Activated T-cell treated with anti-CD3 and anti-CD28 coated beads for 48 hours (primary cell): Measurements from ENCODE around the gene IKZF4.

ENCODE experiments used
- DNase-seq: peaks from one replicate; pipeline ENCODE4 v3.0.0-alpha.2; 2020; ENCODE audit warnings: low read depth

The IKZF4 gene

GRCh38 chr12:56082967-56083366 lies 62.1 kb downstream of the IKZF4 start:
- no peak for DNase-seq

DNA sequence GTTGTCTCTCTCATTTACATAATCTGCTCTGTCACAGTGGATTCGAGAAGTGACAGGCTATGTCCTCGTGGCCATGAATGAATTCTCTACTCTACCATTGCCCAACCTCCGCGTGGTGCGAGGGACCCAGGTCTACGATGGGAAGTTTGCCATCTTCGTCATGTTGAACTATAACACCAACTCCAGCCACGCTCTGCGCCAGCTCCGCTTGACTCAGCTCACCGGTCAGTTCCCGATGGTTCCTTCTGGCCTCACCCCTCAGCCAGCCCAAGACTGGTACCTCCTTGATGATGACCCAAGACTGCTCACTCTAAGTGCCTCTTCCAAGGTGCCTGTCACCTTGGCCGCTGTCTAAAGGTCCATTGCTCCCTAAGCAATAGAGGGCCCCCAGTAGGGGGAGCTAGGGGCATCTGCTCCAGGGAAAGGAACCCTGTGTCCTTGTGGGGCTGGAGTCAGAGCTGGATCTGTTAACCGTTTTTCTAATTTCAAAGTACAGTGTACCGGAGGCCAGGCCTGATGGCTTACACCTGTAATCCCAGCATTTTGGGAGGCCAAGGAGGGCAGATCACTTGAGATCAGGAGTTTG lies 64.2 kb downstream of the IKZF4 start:
- DNase-seq = peak; percentile 14

DNA sequence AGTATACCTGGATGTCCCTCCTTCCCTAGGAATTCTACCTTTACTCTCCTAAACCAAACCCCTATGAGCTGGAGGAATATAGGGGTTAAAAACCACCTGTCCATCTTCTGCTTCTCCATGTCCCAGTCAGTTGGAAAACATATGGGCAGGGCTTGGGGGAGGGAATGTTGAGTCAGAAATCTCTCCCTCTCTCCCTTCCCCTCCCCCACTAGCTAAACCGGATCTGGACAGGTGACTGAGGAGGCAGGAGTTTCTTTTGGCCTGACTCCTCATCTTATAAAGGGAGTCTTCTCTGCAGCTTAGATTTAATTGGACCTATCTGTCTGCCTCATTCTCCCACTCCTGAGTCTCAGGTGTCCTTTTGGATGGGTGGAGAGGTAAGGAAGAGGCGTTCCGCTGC lies 65.3 kb downstream of the IKZF4 start:
- DNase-seq = no peak

- DNase-seq = no peak
Observed at GRCh38 chr12:56086608-56087007, 65.8 kb downstream of the IKZF4 start.

GRCh38 chr12:56087220-56087619 lies 66.4 kb downstream of the IKZF4 start:
- DNase-seq = no peak
